Skeletal muscle cell (primary cell): Measurements from ENCODE around the gene SVOP.
"Not testable (repeated sequence)": the region's sequence is repeated elsewhere in the genome, so short reads cannot be mapped to it uniquely, and the experiment has no call there.

ENCODE experiments used
- DNase-seq: peaks from one replicate; pipeline ENCODE4 v3.0.0-alpha.2; 2010; ENCODE audit warnings: low read depth
- H3K4me3 ChIP-seq: 2 replicates; pipeline ENCODE4 v1.5.1; 2011; ENCODE audit warnings: low read depth, mild to moderate bottlenecking, control low read depth, low read length, moderate library complexity

SVOP gene

DNA sequence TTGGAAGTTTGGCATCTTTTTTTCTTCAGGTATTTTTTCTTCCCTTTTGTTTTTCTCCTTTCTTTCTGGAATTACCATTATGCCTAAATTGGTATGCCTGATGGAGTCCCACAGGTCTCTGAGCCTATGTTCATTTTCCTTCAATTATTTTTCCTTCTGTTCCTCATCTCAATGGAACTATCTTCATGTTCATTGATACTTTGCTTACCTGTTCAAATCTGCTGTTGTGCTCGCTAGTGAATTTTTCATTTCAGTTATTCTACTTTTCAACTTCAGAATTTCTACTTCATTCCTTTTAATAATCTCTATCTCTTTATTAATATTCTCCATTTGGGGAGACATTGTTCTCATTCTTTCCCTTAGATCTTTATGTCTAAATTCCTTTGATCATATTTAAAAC, 16.1 kb upstream of the SVOP start:
- no peak for DNase-seq
- H3K4me3 ChIP-seq: no peak overlapping the region

GRCh38 chr12:109033239-109034196, 12.7 kb upstream of the SVOP start:
- no peak overlapping the region for H3K4me3 ChIP-seq
- no peak for DNase-seq

- H3K4me3 ChIP-seq: no peak overlapping the region
- DNase-seq: no peak
These were observed 8.5 kb upstream of the SVOP start for GRCh38 chr12:109029411-109029810.

DNA sequence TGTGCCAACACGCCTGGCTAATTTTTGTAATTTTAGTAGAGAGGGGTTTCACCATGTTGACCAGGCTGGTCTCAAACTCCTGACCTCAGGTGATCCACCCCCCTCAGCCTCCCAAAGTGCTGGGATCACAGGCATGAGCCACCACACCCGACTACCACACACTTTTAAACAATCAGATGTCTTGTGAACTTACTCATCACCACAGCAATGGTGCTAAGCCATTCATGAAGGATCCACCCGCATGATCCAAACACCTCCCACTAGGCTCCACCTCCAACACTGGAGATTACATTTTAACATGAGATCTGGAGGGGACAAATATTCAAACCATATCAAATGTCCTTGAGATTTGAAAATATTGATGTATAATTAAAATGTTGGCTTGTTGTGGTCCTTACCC, 7.8 kb upstream of the SVOP start:
- H3K4me3 ChIP-seq, DNase-seq: not testable (repeated sequence)

DNA sequence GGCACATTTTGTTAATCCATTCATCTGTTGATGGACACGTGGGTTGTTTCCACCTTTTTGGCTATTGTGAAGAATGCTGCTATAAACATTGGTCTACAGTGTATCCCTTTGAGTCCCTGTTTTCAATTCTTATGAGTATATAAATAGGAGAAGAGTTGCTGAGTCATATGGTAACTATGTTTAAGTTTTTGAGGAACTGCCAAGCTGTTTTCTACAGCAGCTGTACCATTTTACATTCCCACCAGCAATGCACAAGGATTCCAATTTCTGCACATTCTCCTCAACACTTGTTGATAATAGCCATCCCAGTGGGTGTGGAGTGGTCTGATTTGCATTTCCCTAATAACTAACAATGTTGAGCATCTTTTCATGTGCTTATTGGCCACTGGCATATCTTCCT, 6.9 kb upstream of the SVOP start:
- peak; percentile 17 for DNase-seq

DNA sequence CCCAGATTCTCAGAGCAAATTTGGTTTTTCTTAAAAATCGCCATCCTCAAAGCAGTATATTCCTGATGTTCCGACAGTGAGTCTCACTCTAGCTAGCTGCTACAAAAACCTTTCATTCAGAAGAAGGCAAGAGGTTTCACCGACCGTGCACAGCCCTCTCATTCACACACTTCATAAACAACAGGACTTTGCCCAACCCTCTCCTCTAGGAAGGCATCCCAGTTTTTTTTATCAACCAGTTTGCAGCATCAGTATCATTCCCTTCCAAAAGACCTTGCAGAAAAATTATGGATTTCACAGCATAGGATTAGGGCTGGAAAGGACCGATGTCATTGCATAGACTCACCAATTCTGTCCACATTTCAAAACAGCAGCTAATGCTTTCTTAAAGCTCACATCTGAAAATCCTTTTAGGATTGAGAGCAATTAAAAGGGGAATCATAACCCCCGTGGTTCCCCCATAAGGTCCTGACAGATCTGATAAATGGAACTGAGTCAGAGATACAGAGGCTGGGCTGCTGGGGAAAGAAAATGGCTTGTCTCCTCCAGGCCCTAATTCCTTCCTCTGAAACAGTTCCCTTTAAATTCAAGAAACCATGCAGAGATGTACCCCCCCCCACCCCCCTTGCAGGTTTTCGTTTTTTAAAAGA, 597 bp downstream of the SVOP start:
- DNase-seq: no peak

More for the DNA sequence above, 6.9 kb upstream of the SVOP start:
- H3K4me3 ChIP-seq: no peak overlapping the region

DNA sequence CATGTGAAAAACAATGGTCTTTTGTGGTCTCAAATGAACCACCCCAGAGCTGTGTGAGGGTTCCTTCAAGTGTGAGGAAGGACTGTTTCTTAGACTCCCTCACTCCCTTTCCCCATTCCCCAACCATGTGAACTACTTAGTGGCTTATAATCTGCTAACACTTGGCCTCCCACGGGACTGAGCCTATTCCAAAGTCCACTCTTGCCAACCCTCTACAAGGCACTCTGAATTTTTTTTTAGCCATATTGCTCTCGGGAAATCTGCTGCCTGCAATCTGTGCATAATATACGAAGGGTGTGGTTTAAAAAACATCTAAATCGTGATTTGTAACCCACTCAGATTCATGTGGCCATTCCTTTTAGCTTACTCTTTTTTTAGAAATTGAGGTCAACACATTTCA, 2.6 kb downstream of the SVOP start:
- no peak overlapping the region for H3K4me3 ChIP-seq
- no peak for DNase-seq

More for the DNA sequence above, 597 bp downstream of the SVOP start:
- no peak overlapping the region for H3K4me3 ChIP-seq

GRCh38 chr12:109016978-109017377, 3.9 kb downstream of the SVOP start:
- no peak for DNase-seq
- H3K4me3 ChIP-seq: no peak overlapping the region

DNA sequence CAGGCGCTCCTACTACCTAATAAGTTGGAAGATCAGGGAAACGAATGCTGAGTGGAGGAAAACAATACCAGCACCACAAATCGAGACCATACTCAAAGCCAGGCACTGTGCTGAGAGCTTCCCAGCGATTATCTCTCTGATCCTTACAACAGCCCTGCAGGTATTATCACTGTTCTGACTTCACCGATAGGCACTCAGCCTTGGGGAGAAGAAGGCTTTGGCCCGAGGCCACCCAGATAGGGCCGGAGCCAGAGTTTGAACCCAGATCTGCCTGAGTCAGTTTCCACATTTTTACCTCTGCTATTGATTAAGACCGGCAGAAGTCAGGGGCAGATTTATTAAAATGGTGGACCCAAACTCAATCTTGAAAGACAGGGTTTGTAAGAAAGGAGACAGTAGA, 4.9 kb downstream of the SVOP start:
- no peak overlapping the region for H3K4me3 ChIP-seq

DNA sequence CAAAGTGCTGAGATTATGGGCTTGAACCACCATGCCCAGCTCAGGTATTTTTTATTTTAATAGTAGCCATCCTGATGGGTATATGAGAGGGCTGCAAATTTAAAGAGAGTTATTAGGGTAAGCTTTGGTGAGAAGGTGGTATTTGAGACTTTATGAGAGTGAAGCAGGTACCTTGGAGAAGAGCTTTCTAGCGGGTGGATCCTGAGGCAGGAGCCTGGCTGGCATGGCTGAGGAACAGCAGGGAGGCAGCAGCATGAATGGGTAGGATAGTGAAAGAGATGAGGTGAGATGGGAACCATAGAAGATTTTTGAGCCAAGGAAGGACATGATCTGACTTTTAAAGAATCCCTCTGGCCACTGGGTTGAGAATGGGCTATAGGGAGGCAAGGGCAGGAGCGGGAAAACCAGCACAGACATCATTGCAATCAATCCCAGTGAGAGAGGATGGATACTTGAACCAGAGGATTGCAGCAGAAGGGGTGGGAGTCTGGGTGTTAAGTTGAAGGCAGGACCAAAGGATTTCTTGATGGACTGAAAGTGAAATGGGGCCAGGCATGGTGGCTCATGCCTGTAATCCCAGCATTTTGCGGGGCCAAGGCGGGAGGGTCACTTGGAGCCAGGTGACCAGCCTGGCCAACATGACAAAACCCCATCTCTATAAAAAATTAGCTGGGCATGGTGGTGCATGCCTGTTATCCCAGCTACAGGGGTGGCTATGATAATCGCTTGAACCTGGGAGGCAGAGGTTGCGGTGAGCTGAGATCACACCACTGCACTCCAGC, 5.7 kb downstream of the SVOP start:
- DNase-seq: no peak
- no peak overlapping the region for H3K4me3 ChIP-seq

More for the DNA sequence above, 4.9 kb downstream of the SVOP start:
- DNase-seq: no peak

DNA sequence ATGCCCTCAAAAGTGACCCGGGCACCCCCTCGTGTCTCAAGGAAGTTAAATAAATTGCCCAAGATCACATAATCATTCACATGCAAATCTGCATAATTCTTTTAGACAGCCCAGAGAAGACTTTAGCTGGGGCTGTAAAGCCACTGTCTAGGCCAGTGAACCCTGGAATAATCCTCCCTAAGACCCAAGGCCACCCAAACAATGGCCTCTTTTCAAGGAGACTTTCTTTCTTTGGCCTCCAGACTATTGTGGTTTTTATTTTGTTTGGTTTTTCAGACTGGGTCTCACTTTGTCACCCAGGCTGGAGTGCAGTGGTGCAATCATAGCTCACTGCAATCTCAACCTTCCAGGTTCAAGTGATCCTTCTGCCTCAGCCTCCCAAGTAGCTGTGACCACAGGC, 10.6 kb downstream of the SVOP start:
- no peak overlapping the region for H3K4me3 ChIP-seq
- DNase-seq: no peak

GRCh38 chr12:109009766-109010165, 11.1 kb downstream of the SVOP start:
- H3K4me3 ChIP-seq: no peak overlapping the region
- no peak for DNase-seq

- no peak for DNase-seq
- H3K4me3 ChIP-seq: no peak overlapping the region
These were observed 16.9 kb downstream of the SVOP start for GRCh38 chr12:109004017-109004416.

- no peak overlapping the region for H3K4me3 ChIP-seq
- no peak for DNase-seq
These were observed 24.5 kb downstream of the SVOP start for GRCh38 chr12:108996320-108996719.

DNA sequence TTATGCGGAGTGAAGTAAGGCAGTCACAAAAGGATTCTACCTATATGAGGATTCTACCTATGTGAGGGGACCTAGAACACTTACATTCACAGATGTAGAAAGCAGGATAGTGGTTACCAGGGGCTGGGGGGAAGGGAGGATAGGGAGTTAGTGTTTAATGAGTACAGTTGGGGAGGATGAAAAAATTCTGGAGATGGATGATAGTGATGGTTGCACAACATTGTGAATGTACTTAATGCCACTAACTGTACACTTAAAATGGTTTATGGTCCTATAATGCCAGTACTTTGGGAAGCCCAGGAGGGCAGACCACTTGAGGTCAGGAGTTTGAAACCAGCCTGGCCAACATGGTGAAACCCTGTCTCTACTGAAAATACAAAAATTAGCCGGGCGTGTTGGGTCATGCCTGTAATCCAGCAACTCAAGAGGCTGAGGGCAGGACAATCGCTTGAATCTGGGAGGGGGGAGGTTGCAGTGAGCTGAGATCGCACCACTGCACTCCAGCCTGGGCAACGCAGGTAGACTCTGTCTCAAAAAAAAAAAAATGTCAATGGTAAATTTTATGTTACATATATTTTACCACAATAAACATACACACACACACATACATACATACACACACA, 25.4 kb downstream of the SVOP start:
- no peak overlapping the region for H3K4me3 ChIP-seq
- no peak for DNase-seq

- DNase-seq, H3K4me3 ChIP-seq: not testable (repeated sequence)
These were observed 30.8 kb downstream of the SVOP start for GRCh38 chr12:108990103-108990502.

DNA sequence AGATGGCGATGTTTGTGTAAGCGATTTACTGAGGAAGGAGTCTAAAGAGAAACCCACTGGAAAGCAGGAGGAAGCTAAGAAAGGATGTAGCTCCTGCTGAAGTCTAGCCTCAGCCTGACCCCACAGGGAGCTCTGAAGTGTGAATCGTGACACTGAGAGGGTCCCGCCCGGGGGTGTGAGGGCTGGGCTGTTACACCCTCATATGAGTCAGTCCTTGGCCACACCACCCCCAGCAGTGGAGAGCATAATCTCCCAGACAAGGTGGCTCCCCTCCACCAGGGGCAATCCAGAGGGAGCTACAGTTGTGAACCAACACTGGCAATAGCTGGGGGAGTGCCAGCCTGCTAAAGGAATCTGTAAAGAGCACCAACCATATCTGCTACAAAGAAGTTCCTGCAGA, 31.5 kb downstream of the SVOP start:
- no peak for DNase-seq
- no peak overlapping the region for H3K4me3 ChIP-seq

GRCh38 chr12:108985750-108986149, 35.1 kb downstream of the SVOP start:
- no peak overlapping the region for H3K4me3 ChIP-seq
- DNase-seq: no peak

- no peak overlapping the region for H3K4me3 ChIP-seq
- DNase-seq: no peak
These were observed 37.6 kb downstream of the SVOP start for GRCh38 chr12:108983227-108983626.
